GM19328 (cell line): ENCODE data around the gene CA14.
A peak's percentile ranks its signal among the peaks of the same experiment; 100 is the strongest.
"Not testable (repeated sequence)": the region's sequence is repeated elsewhere in the genome, so short reads cannot be mapped to it uniquely, and the experiment has no call there.

Experiments used
- ATAC-seq: cut with Tn5 transposase; IDR thresholded peaks from one replicate; pipeline ENCODE4 v1.9.1; 2021; ENCODE audit warnings: mild to moderate bottlenecking, moderate library complexity; ENCODE audit not compliant: unreplicated experiment

Gene CA14

DNA sequence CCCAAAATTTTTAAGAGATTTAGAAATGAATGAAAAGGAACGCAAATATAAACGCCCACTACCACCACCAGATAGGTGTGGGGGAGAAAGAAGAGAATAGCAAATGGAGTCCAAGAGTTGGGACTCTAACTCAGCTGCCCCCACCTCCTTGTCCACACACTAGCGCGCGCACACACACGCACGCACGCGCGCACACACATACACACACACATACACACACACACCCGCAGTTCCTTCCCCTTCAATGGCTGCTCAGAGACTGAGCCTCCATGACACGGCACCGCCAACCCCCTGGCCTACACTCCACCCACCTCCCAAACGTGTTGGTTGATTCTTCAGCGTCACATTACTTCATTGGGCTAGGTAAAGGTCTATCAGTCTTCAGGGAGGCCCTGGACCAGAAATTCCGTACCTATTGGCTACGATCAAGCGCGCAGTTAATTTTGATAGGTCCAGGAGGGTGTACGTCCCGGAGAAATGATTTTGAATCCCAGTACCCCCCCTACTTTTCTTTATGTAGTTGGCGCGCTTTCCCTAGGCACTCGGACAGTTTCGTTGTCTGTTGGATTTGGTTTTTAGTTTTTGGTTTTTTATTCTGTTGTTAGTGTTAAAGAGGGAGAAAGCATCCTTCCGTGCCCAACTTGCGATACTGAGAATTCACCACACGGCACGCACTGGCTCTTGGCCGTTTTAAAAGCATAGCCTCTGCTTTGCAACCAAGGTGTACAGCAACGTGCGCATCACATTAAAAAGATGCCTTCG lies 21.5 kb upstream of the CA14 start, which contains the start of gene ANP32E:
TSS of gene ANP32E (minus strand) at position 261 of the 762 bp plus-strand sequence. CDS start 326 bp downstream, outside the sequence.
- peak; percentile 86 for ATAC-seq

DNA sequence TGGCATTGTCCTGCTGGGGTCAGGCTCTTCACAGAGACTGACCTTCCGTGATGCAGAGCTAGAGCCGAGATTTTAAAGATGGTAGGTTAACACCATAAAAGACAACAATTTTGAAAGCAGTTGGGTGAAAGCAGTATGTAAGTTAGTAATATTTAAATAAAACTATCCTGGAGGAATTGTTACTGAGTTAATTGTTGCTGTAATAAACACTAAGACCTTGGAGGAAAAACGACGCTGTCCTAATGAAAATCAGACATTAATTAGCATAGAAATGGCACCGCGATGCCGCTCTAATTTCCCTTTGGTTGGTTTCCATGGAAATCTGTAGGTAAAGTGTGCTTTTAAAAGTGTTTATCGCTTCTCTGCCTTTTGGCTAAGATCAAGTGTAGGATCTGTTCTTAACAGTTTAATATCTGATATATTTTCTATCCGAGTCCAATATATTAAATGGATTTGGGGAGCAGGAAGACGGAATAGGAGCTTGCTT lies 20.9 kb upstream of the CA14 start:
- ATAC-seq = no peak

DNA sequence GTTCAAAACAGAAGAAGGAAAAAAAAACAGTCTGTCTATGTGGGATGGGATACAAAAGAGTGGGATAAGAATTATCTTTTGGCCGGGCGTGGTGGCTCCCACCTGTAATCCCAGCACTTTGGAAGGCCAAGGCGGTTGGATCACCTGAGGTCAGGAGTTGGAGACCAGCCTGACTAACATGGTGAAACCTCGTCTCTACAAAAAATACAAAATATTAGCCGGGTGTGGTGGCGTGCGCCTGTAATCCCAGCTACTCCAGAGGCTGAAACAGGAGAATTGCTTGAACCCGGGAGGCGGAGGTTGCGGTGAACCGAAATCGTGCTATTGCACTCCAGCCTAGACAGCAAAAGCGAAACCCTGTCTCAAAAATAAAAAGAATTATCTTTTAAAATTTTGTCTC lies 20.4 kb upstream of the CA14 start:
- ATAC-seq = not testable (repeated sequence)

DNA sequence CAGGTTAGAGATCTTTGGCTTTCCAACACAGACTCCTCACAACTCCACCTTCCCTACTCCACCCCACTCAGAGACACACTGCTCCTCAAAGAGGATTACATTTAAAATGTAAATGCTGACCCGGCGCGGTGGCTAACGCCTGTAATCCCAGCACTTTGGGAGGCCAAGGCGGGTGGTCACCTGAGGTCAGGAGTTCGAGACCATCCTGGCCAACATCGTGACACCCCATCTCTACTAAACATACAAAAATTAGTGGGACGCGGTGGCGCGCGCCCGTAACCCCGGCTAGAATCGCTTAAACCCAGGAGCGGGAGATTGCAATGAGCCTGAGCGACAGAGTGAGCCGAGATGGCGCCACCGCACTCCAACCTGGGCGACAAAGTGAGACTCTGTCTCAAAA lies 19.8 kb upstream of the CA14 start:
- ATAC-seq = no peak

DNA sequence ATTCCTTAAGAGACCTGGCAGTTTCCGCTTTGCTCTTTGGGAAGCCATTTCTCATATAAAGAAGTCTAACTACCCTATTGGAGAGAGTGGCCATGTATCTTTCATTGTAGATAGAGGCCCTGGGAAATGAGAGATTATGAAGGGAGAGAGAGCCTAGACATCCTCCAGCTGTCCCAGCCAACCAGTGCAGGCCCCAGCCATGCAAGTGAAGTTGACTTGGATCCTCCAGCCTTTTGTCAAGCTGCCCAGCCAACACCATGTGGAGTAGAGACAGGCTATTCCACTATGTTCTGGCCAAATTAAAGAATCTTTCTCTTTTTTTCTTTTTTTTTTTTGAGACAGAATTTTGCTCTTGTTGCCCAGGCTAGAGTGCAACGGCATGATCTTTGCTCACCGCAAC lies 14.6 kb upstream of the CA14 start:
- no peak for ATAC-seq

DNA sequence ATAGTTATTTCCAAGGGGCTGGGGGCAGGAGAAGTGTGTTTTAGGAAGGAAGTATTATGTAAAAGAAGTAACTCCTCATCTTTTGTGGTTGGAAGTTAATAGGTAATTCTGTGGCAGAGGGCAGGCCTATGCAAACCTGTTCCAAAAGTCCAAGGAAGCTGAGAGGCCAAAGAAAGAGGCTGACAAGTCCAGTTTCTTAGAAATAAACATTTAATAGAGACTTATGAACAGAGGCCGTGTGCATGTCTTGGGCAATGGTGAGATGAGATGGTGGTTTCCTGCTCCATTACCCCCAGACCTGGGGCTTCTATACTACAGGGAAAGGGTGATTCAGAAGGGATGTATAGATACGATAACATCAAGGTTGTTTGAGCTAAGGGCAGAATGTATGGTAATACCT lies 7.6 kb upstream of the CA14 start:
- no peak for ATAC-seq

DNA sequence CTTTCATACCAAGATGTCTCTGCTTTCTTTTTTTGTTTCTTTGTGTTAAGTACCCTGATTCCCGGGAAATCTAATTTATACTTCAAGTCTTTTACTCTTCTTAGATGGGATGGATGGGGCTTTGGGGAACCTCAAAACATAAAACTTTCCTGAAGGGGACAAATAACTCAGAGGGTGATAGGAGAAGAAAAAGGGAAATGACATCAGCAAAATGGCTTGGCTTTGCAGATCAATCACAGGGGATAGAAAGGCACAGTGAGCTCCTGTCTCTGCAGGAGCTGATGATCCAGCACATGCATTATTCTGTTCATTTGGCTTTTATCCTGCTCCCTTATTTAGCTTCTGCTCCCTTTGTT lies 1.4 kb upstream of the CA14 start:
- no peak for ATAC-seq

DNA sequence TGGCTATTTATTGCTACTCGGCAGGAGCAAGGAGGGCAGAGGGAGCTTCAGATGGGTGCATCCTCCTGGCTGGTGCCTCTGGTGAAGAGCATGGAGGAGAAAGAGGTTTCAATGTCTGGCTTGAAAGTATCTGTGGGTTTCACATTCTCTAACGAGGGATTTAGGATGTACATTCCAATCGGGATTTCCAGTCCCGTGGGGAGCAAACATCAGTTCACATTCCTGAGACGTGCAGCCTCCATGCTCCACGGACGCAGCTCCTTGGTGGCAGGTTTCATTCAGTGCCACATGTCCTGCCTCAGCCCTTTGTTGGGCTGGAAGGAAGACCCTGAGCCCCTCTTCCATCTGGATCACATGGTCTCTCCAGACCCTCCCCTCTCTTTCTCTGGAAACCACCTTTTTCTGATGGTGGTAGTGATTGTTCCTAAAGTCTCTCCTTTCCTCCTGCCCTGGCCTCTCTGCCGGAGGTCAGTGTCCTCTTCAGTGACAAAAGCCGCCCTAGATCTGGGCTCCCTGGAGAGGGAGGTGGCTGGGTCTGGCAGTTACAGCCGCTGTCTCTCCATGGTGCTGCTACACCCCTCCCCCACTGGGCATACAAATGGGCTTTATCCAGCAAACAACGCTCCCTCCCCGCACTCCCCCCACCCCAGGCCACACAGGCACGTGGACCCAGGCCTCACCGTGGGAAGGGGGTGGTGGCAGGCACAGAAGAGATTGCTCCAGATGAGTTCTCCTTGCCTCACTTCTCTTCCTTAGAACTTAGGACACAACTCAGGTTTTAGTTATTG lies 826 bp upstream of the CA14 start:
- ATAC-seq = no peak

DNA sequence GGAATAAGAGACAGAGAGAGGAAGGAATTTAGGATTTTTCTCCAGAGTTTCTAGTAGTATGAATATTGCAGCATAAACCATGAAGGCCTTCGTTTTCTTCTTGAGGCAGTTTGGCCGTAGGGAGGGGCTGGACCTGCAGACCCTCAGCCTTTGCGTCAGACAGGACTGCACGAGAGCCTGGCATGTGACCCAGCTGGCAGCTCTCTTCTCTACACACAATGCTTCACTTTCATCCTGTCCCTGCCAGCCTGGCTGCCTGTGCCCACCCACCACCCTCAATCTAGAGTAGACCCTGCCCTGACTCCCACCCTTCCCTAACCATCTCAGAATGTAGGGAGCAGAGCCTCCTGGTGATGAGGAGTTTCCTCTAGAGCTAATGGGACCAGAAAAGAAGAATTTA lies 1.6 kb downstream of the CA14 start:
- ATAC-seq = no peak

DNA sequence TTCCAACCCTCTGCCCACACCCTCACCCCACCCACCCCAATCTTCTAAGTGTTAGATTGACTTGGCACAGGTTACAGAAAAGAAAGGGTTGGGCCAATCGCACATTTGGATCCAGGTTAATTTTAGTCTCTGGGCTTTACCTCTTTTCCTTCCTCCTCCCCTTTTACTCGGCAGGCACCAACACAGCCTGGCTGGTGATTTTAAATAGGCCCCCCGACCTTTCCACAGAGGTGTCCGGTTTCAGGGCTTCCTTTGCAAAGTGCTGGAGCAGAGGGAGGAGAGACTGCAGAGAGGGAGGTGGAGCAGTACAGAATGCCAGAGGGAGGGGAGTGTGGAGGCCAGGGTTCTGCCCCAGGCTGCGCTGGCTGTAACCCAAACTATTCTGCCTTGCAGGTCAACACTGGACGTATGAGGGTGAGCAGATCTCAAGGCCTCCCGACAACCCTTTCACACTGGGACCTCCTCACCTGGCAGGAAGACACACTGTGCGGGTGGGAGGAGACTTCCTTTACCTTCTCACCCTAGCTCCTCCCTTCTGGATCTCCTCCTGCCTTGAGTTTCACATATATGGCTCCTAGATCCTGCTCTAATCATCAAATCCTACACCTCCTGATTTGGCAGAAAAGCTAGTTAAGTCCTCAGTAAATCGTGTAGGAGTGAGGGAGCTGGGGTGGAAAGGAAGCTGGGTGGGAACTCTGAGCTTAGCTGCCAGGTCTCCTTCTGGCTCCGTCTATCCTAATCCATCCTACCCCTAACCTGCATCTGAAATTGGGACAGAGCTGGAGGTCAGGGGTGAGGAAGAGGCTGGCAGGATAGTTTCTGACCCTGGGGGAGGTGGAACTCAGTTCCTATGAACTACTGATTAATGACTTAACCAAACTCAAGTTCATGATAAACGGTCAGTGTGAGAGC lies 2.4 kb downstream of the CA14 start:
- no peak for ATAC-seq

DNA sequence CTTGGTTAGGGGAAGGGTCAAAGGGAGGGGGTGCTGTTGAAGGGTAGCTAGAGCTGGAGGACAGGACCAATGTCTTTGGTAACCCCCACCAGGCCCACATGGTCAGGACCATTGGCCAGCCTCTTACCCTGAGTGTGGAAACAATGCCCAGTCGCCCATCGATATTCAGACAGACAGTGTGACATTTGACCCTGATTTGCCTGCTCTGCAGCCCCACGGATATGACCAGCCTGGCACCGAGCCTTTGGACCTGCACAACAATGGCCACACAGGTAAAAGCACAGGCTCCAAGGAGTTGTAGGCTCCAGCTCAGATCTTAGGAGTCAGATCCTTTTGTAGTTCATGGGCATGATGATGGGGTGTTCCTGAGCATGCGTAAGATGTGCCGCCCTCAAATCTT lies 3.8 kb downstream of the CA14 start:
- no peak for ATAC-seq

DNA sequence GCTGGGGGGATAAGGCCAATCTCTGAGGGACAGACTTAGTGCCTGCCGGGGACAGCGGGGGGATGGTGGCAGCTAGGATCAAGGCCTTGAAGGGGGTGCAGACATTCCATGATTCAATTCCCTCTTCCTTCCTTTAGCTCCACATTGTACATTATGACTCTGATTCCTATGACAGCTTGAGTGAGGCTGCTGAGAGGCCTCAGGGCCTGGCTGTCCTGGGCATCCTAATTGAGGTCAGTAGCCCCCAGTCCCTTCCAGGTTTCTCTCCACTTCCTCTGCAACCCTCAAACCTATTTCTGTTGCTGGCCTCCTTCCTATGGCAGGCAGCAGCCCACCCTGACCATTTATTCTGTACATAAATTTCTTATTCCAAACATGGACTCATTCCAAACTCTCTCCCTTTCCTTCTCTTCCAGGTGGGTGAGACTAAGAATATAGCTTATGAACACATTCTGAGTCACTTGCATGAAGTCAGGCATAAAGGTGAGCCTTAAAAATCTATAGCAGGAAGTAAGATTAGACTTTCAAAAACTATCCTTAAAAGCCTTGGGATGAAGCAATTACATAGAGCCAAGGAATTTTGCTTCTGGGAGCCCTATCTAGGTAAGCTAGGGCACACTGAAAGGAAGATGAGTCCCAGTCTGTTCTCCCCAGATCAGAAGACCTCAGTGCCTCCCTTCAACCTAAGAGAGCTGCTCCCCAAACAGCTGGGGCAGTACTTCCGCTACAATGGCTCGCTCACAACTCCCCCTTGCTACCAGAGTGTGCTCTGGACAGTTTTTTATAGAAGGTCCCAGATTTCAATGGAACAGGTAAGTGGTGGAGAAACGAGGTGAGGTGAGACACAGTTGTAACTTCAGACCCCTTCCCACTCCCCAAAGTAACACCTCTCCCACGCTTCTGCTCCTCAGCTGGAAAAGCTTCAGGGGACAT lies 5.1 kb downstream of the CA14 start:
- no peak for ATAC-seq

DNA sequence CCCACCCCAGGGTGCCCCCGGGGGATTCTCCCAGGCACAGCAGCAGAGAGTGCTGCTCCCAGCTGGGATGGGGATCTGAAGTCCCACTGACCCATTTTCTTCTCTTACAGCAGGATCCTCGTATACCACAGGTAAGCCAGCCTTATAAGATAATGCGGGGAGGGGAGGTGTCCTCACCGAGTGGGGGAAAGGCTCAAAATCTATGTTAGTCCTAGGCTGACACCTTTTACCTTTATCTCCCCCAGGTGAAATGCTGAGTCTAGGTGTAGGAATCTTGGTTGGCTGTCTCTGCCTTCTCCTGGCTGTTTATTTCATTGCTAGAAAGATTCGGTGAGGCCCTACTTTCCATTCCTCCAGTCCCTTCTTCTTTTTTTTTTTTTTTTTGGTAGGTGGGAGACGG lies 6.0 kb downstream of the CA14 start:
- ATAC-seq = no peak

DNA sequence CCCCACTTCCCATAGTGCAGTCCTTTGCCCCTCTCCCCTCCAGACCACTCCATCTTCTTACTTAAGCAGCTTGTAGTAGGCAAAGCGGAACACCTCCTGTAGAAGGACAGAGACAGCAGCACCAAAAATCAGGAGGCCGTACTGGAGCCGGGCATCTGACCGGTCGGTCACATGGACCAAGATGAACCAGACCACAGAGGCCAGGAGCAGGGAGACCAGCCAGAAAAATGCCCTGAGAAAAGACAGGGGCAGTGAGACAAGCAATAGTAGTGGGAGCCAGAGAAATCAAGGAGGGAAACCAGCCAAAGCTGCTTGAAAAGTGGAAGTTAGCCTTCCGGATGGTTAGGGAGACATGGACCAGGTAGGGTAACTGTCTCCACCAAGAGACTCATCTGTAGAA lies 10.3 kb downstream of the CA14 start:
- ATAC-seq = no peak

DNA sequence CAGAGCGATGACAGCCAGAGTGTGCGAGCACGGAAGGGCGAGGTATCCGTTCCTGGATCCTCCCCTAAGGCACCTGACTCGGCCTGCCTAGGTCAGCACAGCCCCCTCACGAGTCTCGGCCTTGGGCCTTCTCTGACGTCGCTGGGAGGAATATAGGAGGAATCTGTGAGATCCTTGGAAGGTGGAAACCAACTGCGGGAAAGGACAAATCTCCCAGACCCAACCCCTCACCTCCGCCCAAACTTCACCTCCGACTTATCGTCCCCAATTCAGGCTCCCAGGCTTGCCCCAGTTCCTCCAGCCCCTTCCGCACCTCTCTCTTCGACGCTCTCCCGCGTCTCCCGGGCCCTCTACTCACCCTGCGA lies 10.7 kb downstream of the CA14 start:
- ATAC-seq = no peak

DNA sequence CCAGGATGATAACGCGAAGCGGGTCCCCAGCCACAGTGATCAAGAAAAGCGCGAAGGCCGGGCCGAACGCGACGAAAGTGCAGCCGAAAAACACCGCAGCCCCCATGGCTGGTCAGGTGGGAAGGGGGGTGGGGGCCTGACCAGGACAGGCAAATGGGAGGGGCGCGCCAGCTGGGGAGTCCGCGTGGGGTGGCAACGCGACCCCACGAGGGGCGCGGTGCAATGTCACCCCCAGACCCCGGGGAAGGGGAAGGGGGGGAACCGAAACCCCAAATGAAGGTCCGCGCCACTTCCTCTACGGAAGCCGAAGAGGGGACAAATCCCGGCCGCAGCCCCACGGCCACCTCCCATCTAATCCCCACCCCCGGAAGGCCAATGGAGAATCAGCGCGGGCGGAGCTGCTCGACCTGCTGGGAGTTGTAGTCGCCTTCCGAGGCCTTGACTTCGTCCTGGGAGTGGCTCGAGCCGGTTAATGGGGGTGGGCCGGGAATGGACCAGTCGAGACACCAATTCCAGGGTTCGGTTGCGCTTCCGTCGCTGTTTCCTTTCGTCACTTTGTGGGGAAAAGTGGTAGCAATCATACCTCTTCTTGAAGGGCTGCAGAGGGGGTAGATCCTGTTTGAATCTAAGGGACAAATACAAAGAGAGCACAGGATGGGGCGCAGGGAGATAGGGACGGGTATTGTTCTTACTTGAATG lies 11.3 kb downstream of the CA14 start, which contains the start of gene APH1A:
TSS of gene APH1A (minus strand) at position 312 of the 699 bp plus-strand sequence. CDS start at position 106, 206 bp downstream.
- ATAC-seq = peak; percentile 83

DNA sequence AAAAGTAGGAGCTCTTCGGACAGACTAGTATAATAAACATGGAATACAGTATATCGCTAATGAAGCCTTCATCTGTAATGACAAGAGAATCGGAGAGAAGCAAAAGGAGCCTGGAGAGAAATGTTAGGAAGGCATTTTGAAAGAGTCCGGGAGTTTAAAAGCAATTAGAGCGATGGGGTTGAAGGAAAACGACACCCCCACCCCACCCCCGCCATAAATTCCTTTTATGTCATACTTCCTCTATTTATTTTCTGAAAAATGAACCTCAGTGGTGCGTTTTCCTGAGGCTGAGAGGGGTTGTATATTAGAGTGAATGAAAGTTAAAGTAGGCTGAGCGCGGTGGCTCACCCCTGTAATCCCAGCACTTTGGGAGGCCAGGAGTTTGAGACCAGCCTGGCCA lies 11.9 kb downstream of the CA14 start:
- ATAC-seq = no peak

DNA sequence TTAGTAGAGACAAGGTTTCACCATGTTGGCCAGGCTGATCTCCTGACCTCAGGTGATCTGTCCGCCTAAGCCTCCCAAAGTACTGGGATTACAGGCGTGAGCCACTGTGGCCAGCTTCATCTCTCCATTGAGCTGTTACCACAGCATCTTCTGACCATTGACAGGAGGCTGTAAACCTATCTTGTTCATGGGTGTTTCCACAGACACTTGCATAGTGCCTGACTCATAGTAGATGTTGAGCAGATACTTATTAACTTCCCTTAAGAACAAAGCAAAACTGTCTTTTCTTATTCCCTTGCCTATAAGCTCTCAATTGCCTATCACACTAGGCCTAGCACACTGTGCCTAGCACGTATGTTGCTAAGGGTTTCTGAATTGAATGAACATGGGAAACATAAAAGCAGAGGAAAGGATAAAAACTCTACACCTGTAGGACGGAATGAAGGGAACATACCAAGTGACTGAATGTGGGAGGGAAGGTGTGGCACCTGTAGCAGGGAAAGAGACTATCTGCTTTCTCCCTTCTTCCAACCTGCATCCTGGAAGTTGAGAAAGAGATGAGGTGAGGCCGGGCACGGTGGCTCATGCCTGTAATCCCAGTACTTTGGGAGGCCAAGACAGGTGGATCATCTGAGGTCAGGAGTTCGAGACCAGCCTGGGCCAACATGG lies 13.9 kb downstream of the CA14 start:
- no peak for ATAC-seq

DNA sequence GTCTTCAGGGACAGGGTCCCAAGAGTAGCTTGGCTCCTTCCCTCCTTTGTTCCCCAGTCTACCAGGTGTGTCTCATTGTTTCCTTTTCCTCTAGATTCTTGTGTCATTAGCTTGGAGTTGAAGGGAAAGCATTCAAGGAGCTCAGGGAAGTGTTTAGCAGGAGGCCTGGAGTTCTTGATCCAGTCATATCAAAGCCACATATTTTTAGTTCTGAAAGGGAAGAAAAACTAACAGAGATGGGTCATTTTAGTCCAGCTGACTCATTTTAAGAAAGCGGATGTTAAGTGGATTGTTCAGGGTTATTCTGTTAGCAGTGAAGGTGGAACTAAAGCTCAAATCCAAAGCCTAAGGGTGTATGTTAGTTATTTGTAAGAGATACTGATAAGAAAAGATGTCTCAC lies 15.7 kb downstream of the CA14 start:
- ATAC-seq = no peak
